ENCODE data around the gene ILF2.
"Not testable (repeated sequence)": the region's sequence is repeated elsewhere in the genome, so short reads cannot be mapped to it uniquely, and the experiment has no call there.

The ILF2 gene

GRCh38 chr1:153670859-153671627 lies at the start of gene ILF2:
Gene ILF2, minus strand, starts transcription at chr1:153670993. Its CDS starts 71 bp downstream, at chr1:153670922.
- Histone ChIP-seq H3K9ac (ENCODE audit: low read depth, low read length) (peak within 1 kb of the TSS; percentile 93), H3K27me3 (ENCODE audit: control insufficient read depth, insufficient read depth, low read length) (no peaks in the 10 kb centered on the region), H3K4me3 (ENCODE audit: low read depth, low read length) (peak within 1 kb of the TSS; percentile 85), H3K27ac (ENCODE audit: low read depth, low read length) (peak within 1 kb of the TSS; percentile 86), H3K4me1 (ENCODE audit: control insufficient read depth, insufficient read depth, low read length) (peaks cover 4% of the 10 kb centered on the region; the same call in 1 of the 2 replicates), H3K9me3 (ENCODE audit: control insufficient read depth, insufficient read depth, low read length) (no peaks in the 10 kb centered on the region), H3K36me3 (ENCODE audit: control insufficient read depth, insufficient read depth, low read length) (peaks cover 40% of the 10 kb centered on the region)

GRCh38 chr1:153717330-153717729 lies 46.5 kb upstream of the ILF2 start:
- H3K9ac ChIP-seq (ENCODE audit: low read depth, low read length): no peak overlapping the region
- H3K36me3 ChIP-seq (ENCODE audit: control insufficient read depth, insufficient read depth, low read length): no peaks in the 10 kb centered on the region
- no peaks in the 10 kb centered on the region for H3K9me3 ChIP-seq (ENCODE audit: control insufficient read depth, insufficient read depth, low read length)
- H3K4me1 ChIP-seq (ENCODE audit: control insufficient read depth, insufficient read depth, low read length): no peaks in the 10 kb centered on the region
- H3K4me3 ChIP-seq (ENCODE audit: low read depth, low read length): no peak overlapping the region
- H3K27me3 ChIP-seq (ENCODE audit: control insufficient read depth, insufficient read depth, low read length): no peaks in the 10 kb centered on the region
- no peak overlapping the region for H3K27ac ChIP-seq (ENCODE audit: low read depth, low read length)

GRCh38 chr1:153716211-153716610 lies 45.4 kb upstream of the ILF2 start:
- not testable (repeated sequence) for H3K9me3 ChIP-seq (ENCODE audit: control insufficient read depth, insufficient read depth, low read length); H3K27me3 ChIP-seq (ENCODE audit: control insufficient read depth, insufficient read depth, low read length); H3K27ac ChIP-seq (ENCODE audit: low read depth, low read length); H3K9ac ChIP-seq (ENCODE audit: low read depth, low read length); H3K4me1 ChIP-seq (ENCODE audit: control insufficient read depth, insufficient read depth, low read length); H3K4me3 ChIP-seq (ENCODE audit: low read depth, low read length); H3K36me3 ChIP-seq (ENCODE audit: control insufficient read depth, insufficient read depth, low read length)

- H3K9me3 ChIP-seq (ENCODE audit: control insufficient read depth, insufficient read depth, low read length): no peaks in the 10 kb centered on the region
- no peak overlapping the region for H3K4me3 ChIP-seq (ENCODE audit: low read depth, low read length)
- H3K36me3 ChIP-seq (ENCODE audit: control insufficient read depth, insufficient read depth, low read length): no peaks in the 10 kb centered on the region
- H3K9ac ChIP-seq (ENCODE audit: low read depth, low read length): no peak overlapping the region
- H3K27me3 ChIP-seq (ENCODE audit: control insufficient read depth, insufficient read depth, low read length): no peaks in the 10 kb centered on the region
- no peaks in the 10 kb centered on the region for H3K4me1 ChIP-seq (ENCODE audit: control insufficient read depth, insufficient read depth, low read length)
- no peak overlapping the region for H3K27ac ChIP-seq (ENCODE audit: low read depth, low read length)
Measured at GRCh38 chr1:153711026-153711425, 40.2 kb upstream of the ILF2 start.

GRCh38 chr1:153705484-153705883 lies 34.7 kb upstream of the ILF2 start:
- H3K4me3 ChIP-seq (ENCODE audit: low read depth, low read length): no peak overlapping the region
- H3K27me3 ChIP-seq (ENCODE audit: control insufficient read depth, insufficient read depth, low read length): no peaks in the 10 kb centered on the region
- no peaks in the 10 kb centered on the region for H3K36me3 ChIP-seq (ENCODE audit: control insufficient read depth, insufficient read depth, low read length)
- H3K27ac ChIP-seq (ENCODE audit: low read depth, low read length): no peak overlapping the region
- no peaks in the 10 kb centered on the region for H3K9me3 ChIP-seq (ENCODE audit: control insufficient read depth, insufficient read depth, low read length)
- H3K4me1 ChIP-seq (ENCODE audit: control insufficient read depth, insufficient read depth, low read length): no peaks in the 10 kb centered on the region
- no peak overlapping the region for H3K9ac ChIP-seq (ENCODE audit: low read depth, low read length)

GRCh38 chr1:153699768-153700167 lies 29.0 kb upstream of the ILF2 start:
- Histone ChIP-seq H3K27ac (ENCODE audit: low read depth, low read length) (no peak overlapping the region), H3K9ac (ENCODE audit: low read depth, low read length) (no peak overlapping the region), H3K27me3 (ENCODE audit: control insufficient read depth, insufficient read depth, low read length) (no peaks in the 10 kb centered on the region), H3K4me3 (ENCODE audit: low read depth, low read length) (no peak overlapping the region), H3K9me3 (ENCODE audit: control insufficient read depth, insufficient read depth, low read length) (no peaks in the 10 kb centered on the region), H3K36me3 (ENCODE audit: control insufficient read depth, insufficient read depth, low read length) (no peaks in the 10 kb centered on the region), H3K4me1 (ENCODE audit: control insufficient read depth, insufficient read depth, low read length) (peaks cover 24% of the 10 kb centered on the region)

GRCh38 chr1:153698923-153699714 lies 28.3 kb upstream of the ILF2 start:
- no peaks in the 10 kb centered on the region for H3K36me3 ChIP-seq (ENCODE audit: control insufficient read depth, insufficient read depth, low read length)
- no peak overlapping the region for H3K9ac ChIP-seq (ENCODE audit: low read depth, low read length)
- no peak overlapping the region for H3K4me3 ChIP-seq (ENCODE audit: low read depth, low read length)
- H3K9me3 ChIP-seq (ENCODE audit: control insufficient read depth, insufficient read depth, low read length): no peaks in the 10 kb centered on the region
- no peaks in the 10 kb centered on the region for H3K27me3 ChIP-seq (ENCODE audit: control insufficient read depth, insufficient read depth, low read length)
- H3K27ac ChIP-seq (ENCODE audit: low read depth, low read length): no peak overlapping the region
- peaks cover 24% of the 10 kb centered on the region for H3K4me1 ChIP-seq (ENCODE audit: control insufficient read depth, insufficient read depth, low read length)

GRCh38 chr1:153698020-153698922 lies 27.5 kb upstream of the ILF2 start:
- no peaks in the 10 kb centered on the region for H3K9me3 ChIP-seq (ENCODE audit: control insufficient read depth, insufficient read depth, low read length)
- no peaks in the 10 kb centered on the region for H3K36me3 ChIP-seq (ENCODE audit: control insufficient read depth, insufficient read depth, low read length)
- no peaks in the 10 kb centered on the region for H3K27me3 ChIP-seq (ENCODE audit: control insufficient read depth, insufficient read depth, low read length)
- H3K4me3 ChIP-seq (ENCODE audit: low read depth, low read length): peak overlapping the region; percentile 22; the same call in 1 of the 2 replicates
- peaks cover 24% of the 10 kb centered on the region for H3K4me1 ChIP-seq (ENCODE audit: control insufficient read depth, insufficient read depth, low read length)
- H3K9ac ChIP-seq (ENCODE audit: low read depth, low read length): no peak overlapping the region
- peak overlapping the region; percentile 78 for H3K27ac ChIP-seq (ENCODE audit: low read depth, low read length)

- peaks cover 24% of the 10 kb centered on the region for H3K4me1 ChIP-seq (ENCODE audit: control insufficient read depth, insufficient read depth, low read length)
- no peaks in the 10 kb centered on the region for H3K9me3 ChIP-seq (ENCODE audit: control insufficient read depth, insufficient read depth, low read length)
- no peak overlapping the region for H3K9ac ChIP-seq (ENCODE audit: low read depth, low read length)
- H3K27me3 ChIP-seq (ENCODE audit: control insufficient read depth, insufficient read depth, low read length): no peaks in the 10 kb centered on the region
- no peaks in the 10 kb centered on the region for H3K36me3 ChIP-seq (ENCODE audit: control insufficient read depth, insufficient read depth, low read length)
- no peak overlapping the region for H3K4me3 ChIP-seq (ENCODE audit: low read depth, low read length)
- H3K27ac ChIP-seq (ENCODE audit: low read depth, low read length): peak overlapping the region; percentile 78
Measured at GRCh38 chr1:153697191-153698019, 26.6 kb upstream of the ILF2 start.

GRCh38 chr1:153696741-153697140 lies 25.9 kb upstream of the ILF2 start:
- Histone ChIP-seq H3K4me3 (ENCODE audit: low read depth, low read length) (no peak overlapping the region), H3K36me3 (ENCODE audit: control insufficient read depth, insufficient read depth, low read length) (no peaks in the 10 kb centered on the region), H3K27me3 (ENCODE audit: control insufficient read depth, insufficient read depth, low read length) (no peaks in the 10 kb centered on the region), H3K27ac (ENCODE audit: low read depth, low read length) (peak overlapping the region; percentile 78), H3K4me1 (ENCODE audit: control insufficient read depth, insufficient read depth, low read length) (peaks cover 24% of the 10 kb centered on the region), H3K9me3 (ENCODE audit: control insufficient read depth, insufficient read depth, low read length) (no peaks in the 10 kb centered on the region), H3K9ac (ENCODE audit: low read depth, low read length) (no peak overlapping the region)
